Neural cell (in vitro differentiated cells): ENCODE results near the gene HUNK. TPM values are rescaled to one million over a fixed set of nuclear protein-coding genes. Genes with fewer than 3 reads are reported as not detected.

Experiments used
- H2AFZ ChIP-seq: fragments of 200-600, 300-800 bp; sonication (generic), shearing (Covaris generic); 2 replicates; pipeline ENCODE4 v1.6.0; 2014; ENCODE audit warnings: low read depth, mild to moderate bottlenecking, antibody characterized with exemption, low read length, moderate library complexity
- H3F3A ChIP-seq: fragments of 200-600 bp; shearing (Covaris generic); 2 replicates; pipeline ENCODE4 v1.6.1; 2016; ENCODE audit warnings: mild to moderate bottlenecking, moderate library complexity, mixed read lengths, antibody characterized with exemption, low read length; ENCODE audit not compliant: insufficient read depth, poor library complexity, severe bottlenecking
- H3K27ac ChIP-seq: fragments of 200-600, 300-800 bp; sonication (generic), shearing (Covaris generic); 2 replicates; pipeline ENCODE4 v1.5.1; 2014; ENCODE audit warnings: mild to moderate bottlenecking, low read length, moderate library complexity
- H3K27me3 ChIP-seq: fragments of 300-800, 200-600 bp; sonication (generic), shearing (Covaris generic); 2 replicates; pipeline ENCODE4 v1.6.0; 2014; ENCODE audit warnings: mild to moderate bottlenecking, low read depth, low read length, moderate library complexity; ENCODE audit not compliant: insufficient read depth
- H3K36me3 ChIP-seq: fragments of 300-800, 200-600 bp; sonication (generic), shearing (Covaris generic); 2 replicates; pipeline ENCODE4 v1.5.1; 2014; ENCODE audit warnings: mild to moderate bottlenecking, antibody characterized with exemption, low read length, moderate library complexity; ENCODE audit not compliant: insufficient read depth
- H3K4me2 ChIP-seq: fragments of 300-800, 200-600 bp; sonication (generic), shearing (Covaris generic); 2 replicates; pipeline ENCODE4 v1.6.0; 2014; ENCODE audit warnings: mild to moderate bottlenecking, low read length
- H3K4me3 ChIP-seq: fragments of 300-800, 200-600 bp; sonication (generic), shearing (Covaris generic); 2 replicates; pipeline ENCODE4 v1.5.1; 2014; ENCODE audit warnings: mild to moderate bottlenecking, low read length, moderate library complexity
- H3K79me2 ChIP-seq: fragments of 200-600 bp; shearing (Covaris generic); replicated peaks from 2 replicates; pipeline ENCODE4 v1.6.0; 2014; ENCODE audit warnings: mild to moderate bottlenecking, low read length, moderate library complexity; ENCODE audit not compliant: insufficient read depth
- H3K9ac ChIP-seq: fragments of 300-800, 200-600 bp; sonication (generic), shearing (Covaris generic); 2 replicates; pipeline ENCODE4 v1.6.1; 2016; ENCODE audit warnings: mild to moderate bottlenecking, low read length, mixed read lengths
- H3K9me2 ChIP-seq: fragments of 200-600 bp; shearing (Covaris generic); 2 replicates; pipeline ENCODE4 v1.6.1; 2016; ENCODE audit warnings: mild to moderate bottlenecking, low read length, mixed read lengths; ENCODE audit not compliant: insufficient read depth
- H3K9me3 ChIP-seq: fragments of 200-600, 300-800 bp; sonication (generic), shearing (Covaris generic); 2 replicates; pipeline ENCODE4 v1.6.1; 2016; ENCODE audit warnings: mild to moderate bottlenecking, mixed run types, low read length, moderate library complexity, mixed read lengths
- H4K20me1 ChIP-seq: fragments of 200-600 bp; shearing (Covaris generic); 2 replicates; pipeline ENCODE4 v1.6.1; 2016; ENCODE audit warnings: mild to moderate bottlenecking, mixed run types; ENCODE audit not compliant: insufficient read depth
- EP300 ChIP-seq: fragments of 450-650 bp; conservative IDR thresholded peaks from 2 replicates; pipeline ENCODE4 v1.6.1; 2014; ENCODE audit warnings: antibody characterized with exemption, mild to moderate bottlenecking, moderate library complexity; ENCODE audit not compliant: poor library complexity, severe bottlenecking
- EZH2 ChIP-seq: fragments of 200-600, 300-800 bp; shearing (Covaris generic), sonication (generic); IDR thresholded peaks from 2 replicates; pipeline ENCODE4 v1.6.1; 2014; ENCODE audit warnings: antibody characterized with exemption, low read length, borderline replicate concordance, mild to moderate bottlenecking; ENCODE audit not compliant: insufficient read depth, poor library complexity, severe bottlenecking
- MXI1 ChIP-seq: fragments of 450-650 bp; conservative IDR thresholded peaks from 2 replicates; pipeline ENCODE4 v1.6.1; 2014; ENCODE audit warnings: antibody characterized with exemption, mild to moderate bottlenecking; ENCODE audit not compliant: poor library complexity, severe bottlenecking
- POLR2AphosphoS5 ChIP-seq: IDR thresholded peaks from 2 replicates; pipeline ENCODE4 v1.6.1; 2012
- RAD21 ChIP-seq: fragments of 450-650 bp; conservative IDR thresholded peaks from 2 replicates; pipeline ENCODE4 v1.6.1; 2014; ENCODE audit warnings: antibody characterized with exemption, mild to moderate bottlenecking, moderate library complexity
- SMC3 ChIP-seq: fragments of 450-650 bp; conservative IDR thresholded peaks from 2 replicates; pipeline ENCODE4 v1.6.1; 2014; ENCODE audit warnings: antibody characterized with exemption, mild to moderate bottlenecking, moderate library complexity; ENCODE audit not compliant: poor library complexity
- TAF1 ChIP-seq: IDR thresholded peaks from 2 replicates; pipeline ENCODE4 v1.6.1; 2012; ENCODE audit warnings: low read depth
- polyA plus RNA-seq: library from polyadenylated mRNA; depleted of rRNA; stranded (reverse); fragments of >200 nt; gene quantifications from 2 replicates; pipeline ENCODE4 v1.2.3, GENCODE V29; 2014
- TF ChIP-seq, protein P1 (sequence below): fragments of 450-650 bp; IDR thresholded peaks from 2 replicates; pipeline ENCODE4 v1.5.1; 2014; ENCODE audit warnings: antibody characterized with exemption, mild to moderate bottlenecking, moderate library complexity; ENCODE audit not compliant: poor library complexity, severe bottlenecking
- TF ChIP-seq, protein P2 (sequence below): IDR thresholded peaks from 2 replicates; pipeline ENCODE4 v1.6.1; 2012; ENCODE audit warnings: borderline replicate concordance

HUNK gene
- polyA plus RNA-seq, 1 donor from 2014 or later: 9.3 TPM

DNA sequence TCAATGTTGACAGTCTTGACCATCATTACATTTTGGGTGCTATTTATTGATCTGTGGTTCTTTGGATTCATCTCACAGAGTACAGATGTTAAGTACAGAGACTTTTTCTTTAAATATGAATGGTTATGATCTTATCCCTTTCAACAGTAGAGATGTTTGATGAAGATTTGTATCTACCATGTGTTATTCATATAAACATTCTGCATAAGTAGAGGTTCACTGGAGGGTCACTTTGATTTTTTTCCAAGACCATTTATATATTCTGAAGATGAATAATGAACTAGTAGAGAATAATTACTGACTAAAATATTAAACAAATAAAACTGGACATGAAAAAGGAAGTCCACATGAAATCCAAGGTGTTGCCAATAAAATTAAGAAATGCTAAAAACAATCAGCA lies 28.6 kb upstream of the HUNK start:
- no peaks in the 10 kb centered on the region for H3K36me3 ChIP-seq
- H3K9ac ChIP-seq: no peak overlapping the region
- H3K4me2 ChIP-seq: no peak overlapping the region
- no peaks in the 10 kb centered on the region for H3K79me2 ChIP-seq
- no peak for TF ChIP-seq MXI1
- TF ChIP-seq EP300: no peak
- no peak for TF ChIP-seq TAF1
- TF ChIP-seq EZH2: no peak
- TF ChIP-seq SMC3: no peak
- TF ChIP-seq, protein P1, sequence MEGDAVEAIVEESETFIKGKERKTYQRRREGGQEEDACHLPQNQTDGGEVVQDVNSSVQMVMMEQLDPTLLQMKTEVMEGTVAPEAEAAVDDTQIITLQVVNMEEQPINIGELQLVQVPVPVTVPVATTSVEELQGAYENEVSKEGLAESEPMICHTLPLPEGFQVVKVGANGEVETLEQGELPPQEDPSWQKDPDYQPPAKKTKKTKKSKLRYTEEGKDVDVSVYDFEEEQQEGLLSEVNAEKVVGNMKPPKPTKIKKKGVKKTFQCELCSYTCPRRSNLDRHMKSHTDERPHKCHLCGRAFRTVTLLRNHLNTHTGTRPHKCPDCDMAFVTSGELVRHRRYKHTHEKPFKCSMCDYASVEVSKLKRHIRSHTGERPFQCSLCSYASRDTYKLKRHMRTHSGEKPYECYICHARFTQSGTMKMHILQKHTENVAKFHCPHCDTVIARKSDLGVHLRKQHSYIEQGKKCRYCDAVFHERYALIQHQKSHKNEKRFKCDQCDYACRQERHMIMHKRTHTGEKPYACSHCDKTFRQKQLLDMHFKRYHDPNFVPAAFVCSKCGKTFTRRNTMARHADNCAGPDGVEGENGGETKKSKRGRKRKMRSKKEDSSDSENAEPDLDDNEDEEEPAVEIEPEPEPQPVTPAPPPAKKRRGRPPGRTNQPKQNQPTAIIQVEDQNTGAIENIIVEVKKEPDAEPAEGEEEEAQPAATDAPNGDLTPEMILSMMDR: no peak
- TF ChIP-seq RAD21: no peak
- TF ChIP-seq, protein P2, sequence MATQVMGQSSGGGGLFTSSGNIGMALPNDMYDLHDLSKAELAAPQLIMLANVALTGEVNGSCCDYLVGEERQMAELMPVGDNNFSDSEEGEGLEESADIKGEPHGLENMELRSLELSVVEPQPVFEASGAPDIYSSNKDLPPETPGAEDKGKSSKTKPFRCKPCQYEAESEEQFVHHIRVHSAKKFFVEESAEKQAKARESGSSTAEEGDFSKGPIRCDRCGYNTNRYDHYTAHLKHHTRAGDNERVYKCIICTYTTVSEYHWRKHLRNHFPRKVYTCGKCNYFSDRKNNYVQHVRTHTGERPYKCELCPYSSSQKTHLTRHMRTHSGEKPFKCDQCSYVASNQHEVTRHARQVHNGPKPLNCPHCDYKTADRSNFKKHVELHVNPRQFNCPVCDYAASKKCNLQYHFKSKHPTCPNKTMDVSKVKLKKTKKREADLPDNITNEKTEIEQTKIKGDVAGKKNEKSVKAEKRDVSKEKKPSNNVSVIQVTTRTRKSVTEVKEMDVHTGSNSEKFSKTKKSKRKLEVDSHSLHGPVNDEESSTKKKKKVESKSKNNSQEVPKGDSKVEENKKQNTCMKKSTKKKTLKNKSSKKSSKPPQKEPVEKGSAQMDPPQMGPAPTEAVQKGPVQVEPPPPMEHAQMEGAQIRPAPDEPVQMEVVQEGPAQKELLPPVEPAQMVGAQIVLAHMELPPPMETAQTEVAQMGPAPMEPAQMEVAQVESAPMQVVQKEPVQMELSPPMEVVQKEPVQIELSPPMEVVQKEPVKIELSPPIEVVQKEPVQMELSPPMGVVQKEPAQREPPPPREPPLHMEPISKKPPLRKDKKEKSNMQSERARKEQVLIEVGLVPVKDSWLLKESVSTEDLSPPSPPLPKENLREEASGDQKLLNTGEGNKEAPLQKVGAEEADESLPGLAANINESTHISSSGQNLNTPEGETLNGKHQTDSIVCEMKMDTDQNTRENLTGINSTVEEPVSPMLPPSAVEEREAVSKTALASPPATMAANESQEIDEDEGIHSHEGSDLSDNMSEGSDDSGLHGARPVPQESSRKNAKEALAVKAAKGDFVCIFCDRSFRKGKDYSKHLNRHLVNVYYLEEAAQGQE: no peak
- TF ChIP-seq POLR2AphosphoS5: no peak
- no peaks in the 10 kb centered on the region for H3F3A ChIP-seq
- no peaks in the 10 kb centered on the region for H3K9me3 ChIP-seq
- H3K9me2 ChIP-seq: no peaks in the 10 kb centered on the region
- no peaks in the 10 kb centered on the region for H3K27me3 ChIP-seq
- H3K27ac ChIP-seq: no peak overlapping the region
- H4K20me1 ChIP-seq: no peaks in the 10 kb centered on the region
- no peak overlapping the region for H2AFZ ChIP-seq
- H3K4me3 ChIP-seq: no peak overlapping the region

DNA sequence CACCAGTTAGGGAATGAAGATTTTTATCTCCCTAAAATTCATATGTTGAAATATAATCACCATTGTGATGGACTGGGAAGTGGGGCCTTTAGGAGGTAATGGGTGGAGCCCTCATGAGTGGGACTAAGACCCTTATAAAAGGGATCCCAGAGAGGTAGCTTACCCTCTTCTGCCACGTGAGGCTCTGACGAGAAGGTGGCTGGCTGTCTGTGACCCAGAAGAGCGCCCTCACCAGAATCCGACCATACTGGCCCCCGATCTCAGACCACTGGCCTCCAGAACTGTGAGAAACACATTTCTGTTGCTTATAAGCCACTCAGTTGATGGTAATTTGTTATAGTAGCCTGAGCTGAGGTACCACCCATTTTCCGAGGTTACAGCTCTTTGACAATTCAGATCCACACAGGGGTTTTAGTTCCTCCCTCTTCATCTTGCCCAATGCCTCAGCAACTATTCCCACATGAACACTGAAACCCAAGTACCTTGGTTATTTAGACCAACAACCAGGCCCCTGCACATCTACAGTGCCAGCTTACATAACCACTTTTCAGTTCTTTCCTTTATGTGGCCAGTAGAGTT lies 27.6 kb upstream of the HUNK start:
- H4K20me1 ChIP-seq: no peaks in the 10 kb centered on the region
- H2AFZ ChIP-seq: no peak overlapping the region
- no peak overlapping the region for H3K4me2 ChIP-seq
- no peaks in the 10 kb centered on the region for H3K9me3 ChIP-seq
- H3K9ac ChIP-seq: no peak overlapping the region
- no peaks in the 10 kb centered on the region for H3K27me3 ChIP-seq
- H3K27ac ChIP-seq: no peak overlapping the region
- no peaks in the 10 kb centered on the region for H3K36me3 ChIP-seq
- H3F3A ChIP-seq: no peaks in the 10 kb centered on the region
- no peaks in the 10 kb centered on the region for H3K9me2 ChIP-seq
- no peak overlapping the region for H3K4me3 ChIP-seq
- H3K79me2 ChIP-seq: no peaks in the 10 kb centered on the region
- TF ChIP-seq POLR2AphosphoS5: no peak
- TF ChIP-seq, protein P1: no peak
- TF ChIP-seq MXI1: no peak
